H1 (cell line): ENCODE results near the gene SPTBN4. TPM values are rescaled to one million over a fixed set of nuclear protein-coding genes. Genes with fewer than 3 reads are reported as not detected.

ENCODE experiments used
- BACH1 ChIP-seq: IDR thresholded peaks from 2 replicates; pipeline ENCODE4 v1.6.1; 2012; ENCODE audit warnings: low read length, improper control_type of control experiment
- GABPA ChIP-seq: IDR thresholded peaks from 2 replicates; pipeline ENCODE4 v1.6.1; 2011; ENCODE audit warnings: mild to moderate bottlenecking, low read length, moderate library complexity, borderline replicate concordance; ENCODE audit not compliant: insufficient read depth
- GTF2F1 ChIP-seq: IDR thresholded peaks from 2 replicates; pipeline ENCODE4 v1.6.1; 2012; ENCODE audit warnings: low read depth, low read length, improper control_type of control experiment, borderline replicate concordance
- KDM5A ChIP-seq: fragments of 200-600 bp; IDR thresholded peaks from 2 replicates; pipeline ENCODE4 v1.7.1; 2012; ENCODE audit warnings: mild to moderate bottlenecking, low read length, inconsistent platforms, mixed read lengths
- NANOG ChIP-seq: IDR thresholded peaks from 2 replicates; pipeline ENCODE4 v1.6.1; 2011; ENCODE audit warnings: low read length, low read depth, mild to moderate bottlenecking, inconsistent platforms; ENCODE audit not compliant: insufficient read depth, poor library complexity, severe bottlenecking
- TAF1 ChIP-seq: IDR thresholded peaks from 2 replicates; pipeline ENCODE4 v1.6.1; 2011; ENCODE audit warnings: mild to moderate bottlenecking, low read depth, low read length
- polyA plus RNA-seq, 7 experiments: library from polyadenylated mRNA; depleted of rRNA in 3 of 7; stranded (reverse) in 5 of 7; unstranded in 2 of 7; fragments of >200 nt in 5 of 7; fragments of 200-250 nt in 2 of 7; gene quantifications; 1 replicate in 5 of 7; 2 replicates in 1 of 7; 4 replicates in 1 of 7; pipeline versions ENCODE4 v1.2.1 to v1.2.3, GENCODE V29; 2011 to 2013; ENCODE audit warnings: missing spikeins in 2 of 7, mixed read lengths in 2 of 7
- total RNA-seq: library from RNA; stranded (reverse); fragmentation: NEBNext Ultra II Directional; extraction: Animal tissue kit (Norgen Biotek cat#: 25700); gene quantifications from 2 replicates; pipeline ENCODE4 v1.2.1, GENCODE V29; 2021
- TF ChIP-seq, protein P1 (sequence below): IDR thresholded peaks from 2 replicates; pipeline ENCODE4 v1.6.1; 2012; ENCODE audit warnings: inconsistent platforms

The SPTBN4 gene
- total and polyA plus RNA-seq, 2 of the 8 experiments (the other 6 are each of a cell fraction or from before 2014, with no cell fraction given): 1.9 to 3.0 TPM

DNA sequence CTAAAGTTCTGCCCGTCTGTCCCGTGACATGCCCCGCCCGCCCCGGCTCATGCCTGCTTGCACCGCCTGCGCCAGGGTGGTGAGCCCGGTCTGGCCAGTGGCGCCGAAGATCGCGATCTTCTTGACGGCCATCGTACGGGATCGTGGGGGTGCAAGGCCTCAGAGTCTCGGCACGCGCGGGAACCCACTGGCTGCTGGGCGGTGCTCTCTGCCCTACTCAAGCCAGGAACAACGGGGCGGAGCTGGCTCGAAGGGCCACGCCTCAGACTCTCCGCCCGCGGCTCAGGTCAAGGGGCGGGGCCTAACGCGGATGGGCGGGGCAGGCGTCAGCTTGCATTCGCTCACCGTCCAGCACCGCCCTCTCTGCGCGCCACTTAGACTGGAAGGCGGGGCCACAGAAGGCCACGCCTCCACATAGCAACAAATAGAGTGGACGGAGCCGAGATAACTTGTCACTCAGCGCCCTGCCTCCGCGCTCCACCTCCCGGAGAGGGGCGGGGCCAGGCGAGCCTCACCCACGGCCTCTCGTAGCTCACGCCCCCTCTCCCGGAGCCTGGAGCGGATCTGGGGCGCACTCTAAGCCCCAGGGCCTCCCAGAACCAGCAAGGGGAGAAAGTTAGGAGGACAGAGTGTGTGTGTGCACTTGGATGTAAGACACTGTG lies 1.1 kb upstream of the SPTBN4 start, which contains the start of gene BLVRB (continued):
- no peak for TF ChIP-seq GTF2F1
- no peak for TF ChIP-seq KDM5A
- TF ChIP-seq TAF1: 0 out of 2 replicates have a peak, but pooled peaks have one; percentile 24
- TF ChIP-seq BACH1: peak; percentile 61
- TF ChIP-seq GABPA: no peak
- TF ChIP-seq, protein P1, sequence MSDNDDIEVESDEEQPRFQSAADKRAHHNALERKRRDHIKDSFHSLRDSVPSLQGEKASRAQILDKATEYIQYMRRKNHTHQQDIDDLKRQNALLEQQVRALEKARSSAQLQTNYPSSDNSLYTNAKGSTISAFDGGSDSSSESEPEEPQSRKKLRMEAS: peak; percentile 19; the same call in 1 of the 2 replicates
- no peak for TF ChIP-seq NANOG
